HG02610 (cell line): ENCODE measurements around the gene INKA1.

Source experiments
- ATAC-seq: cut with Tn5 transposase; IDR thresholded peaks from one replicate; pipeline ENCODE4 v1.9.1; 2021; ENCODE audit warnings: mild to moderate bottlenecking, moderate library complexity; ENCODE audit not compliant: unreplicated experiment

The INKA1 gene

DNA sequence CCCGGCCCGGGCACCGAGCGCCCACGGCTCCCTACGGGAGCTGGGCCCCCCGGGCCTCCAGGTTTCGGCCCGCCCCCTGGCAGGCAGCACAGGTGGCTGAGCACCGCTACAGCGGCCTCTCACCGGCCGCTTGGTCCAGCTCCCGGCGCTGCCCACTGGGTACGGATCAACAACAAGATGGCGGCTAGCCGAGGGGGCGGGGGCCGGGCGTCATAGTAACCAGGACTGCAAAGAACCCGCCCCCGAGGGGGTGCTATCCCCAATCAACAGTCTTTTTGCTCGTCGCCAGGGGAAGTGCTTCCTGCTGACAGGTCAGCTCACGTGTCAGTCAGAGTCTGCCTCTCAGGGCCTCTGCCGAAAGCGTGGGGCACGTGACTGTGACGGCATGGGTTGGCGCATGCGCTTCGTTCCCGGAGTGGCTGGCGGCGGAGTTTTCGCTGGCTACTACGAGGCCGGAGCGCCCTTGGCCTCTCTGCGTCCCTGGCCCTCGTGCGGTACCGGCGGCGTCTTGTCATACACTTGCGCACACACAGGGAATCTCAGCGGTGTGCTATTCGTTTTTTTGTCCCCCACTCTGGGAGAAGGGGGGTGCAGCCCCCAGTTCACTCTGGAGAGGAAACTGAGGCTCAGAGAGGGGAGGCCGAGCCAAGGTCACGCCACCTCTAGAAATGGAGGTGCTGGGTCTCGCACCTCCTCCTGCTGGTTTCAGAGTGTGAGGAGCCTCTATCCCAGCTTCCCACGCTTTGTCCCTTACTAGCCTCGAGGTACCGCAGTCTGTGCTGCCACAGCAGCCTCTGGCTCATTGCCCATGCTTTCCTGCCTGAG lies 16.5 kb upstream of the INKA1 start, which contains the start of gene IP6K1:
Gene IP6K1, minus strand, starts transcription at position 186 of the 825 bp plus-strand sequence. CDS start 38,502 bp downstream, outside the sequence.
- peak; percentile 99 for ATAC-seq

DNA sequence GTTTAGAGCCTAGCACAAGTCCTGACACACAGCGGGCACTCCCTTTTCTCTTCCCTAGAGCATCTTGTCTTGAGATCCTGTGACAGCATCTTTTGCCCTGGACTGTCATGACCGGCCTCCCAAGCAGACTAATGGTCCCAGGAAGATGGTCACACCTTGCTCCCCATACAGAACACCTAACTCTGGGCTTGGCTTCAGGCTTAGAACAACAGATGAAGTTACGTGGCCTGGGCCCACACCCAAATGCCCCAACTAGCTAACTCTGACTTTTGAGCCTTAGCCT lies 15.9 kb upstream of the INKA1 start:
- no peak for ATAC-seq

DNA sequence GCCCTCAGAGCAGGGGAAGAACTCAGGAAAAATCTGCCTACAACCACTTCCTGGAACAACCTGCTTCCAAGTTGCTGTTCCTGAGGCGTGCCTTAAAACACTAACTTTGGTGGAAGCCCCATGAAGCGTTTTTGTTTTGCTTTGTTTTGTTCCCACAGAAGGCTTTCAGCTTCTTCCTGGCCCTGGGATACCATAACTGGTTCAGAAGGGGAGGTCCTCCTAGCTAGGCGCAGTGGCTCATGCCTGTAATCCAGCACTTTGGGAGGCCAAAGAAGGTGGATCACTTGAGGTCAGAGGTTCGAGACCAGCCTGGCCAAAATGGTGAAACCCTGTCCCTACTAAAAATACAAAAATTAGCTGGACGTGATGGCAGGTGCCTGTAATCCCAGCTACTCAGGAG lies 15.5 kb upstream of the INKA1 start:
- no peak for ATAC-seq

GRCh38 chr3:49788056-49788455 lies 15.0 kb upstream of the INKA1 start:
- ATAC-seq = no peak

DNA sequence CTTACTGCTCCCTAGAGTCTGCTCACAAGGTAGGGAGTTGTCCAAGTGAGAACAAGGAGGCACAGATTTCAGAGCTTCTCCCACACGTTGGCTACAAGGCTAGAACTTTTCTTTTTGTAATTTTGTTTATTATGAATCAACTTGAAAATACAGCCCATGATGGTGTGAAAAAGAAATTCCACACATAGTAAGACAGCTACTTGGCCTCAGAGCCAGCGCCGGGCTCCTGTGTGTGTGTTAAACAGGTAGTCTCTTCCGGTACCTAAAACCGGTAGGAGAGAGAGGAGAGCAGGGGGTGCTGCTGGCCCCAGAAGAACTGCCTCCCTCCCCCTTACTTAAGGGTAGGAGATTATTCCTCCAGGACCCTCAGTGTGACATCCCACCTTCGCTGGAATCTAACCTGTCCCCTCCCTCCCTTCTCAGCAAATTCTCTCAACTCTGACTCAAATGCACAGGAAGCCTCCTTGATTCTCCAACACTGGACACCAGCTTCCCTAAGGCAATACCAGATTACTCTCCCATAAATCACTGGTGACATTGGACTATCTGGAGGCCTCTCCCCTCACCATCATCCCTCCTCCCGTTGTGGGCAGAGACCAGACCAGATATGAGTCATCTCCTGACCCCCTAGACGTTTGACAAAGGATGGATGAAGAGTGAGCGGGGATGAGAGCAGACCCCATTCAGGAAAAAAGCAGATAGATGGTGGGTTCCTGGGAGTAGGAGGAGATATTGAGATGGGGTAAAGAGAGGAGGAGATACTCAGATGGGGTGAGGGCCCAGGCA lies 12.2 kb upstream of the INKA1 start:
- ATAC-seq = no peak

GRCh38 chr3:49791571-49791970 lies 11.5 kb upstream of the INKA1 start:
- ATAC-seq = no peak

GRCh38 chr3:49792371-49793150 lies 10.5 kb upstream of the INKA1 start:
- ATAC-seq = no peak

- no peak for ATAC-seq
These were observed 9.5 kb upstream of the INKA1 start for GRCh38 chr3:49793486-49794085.

DNA sequence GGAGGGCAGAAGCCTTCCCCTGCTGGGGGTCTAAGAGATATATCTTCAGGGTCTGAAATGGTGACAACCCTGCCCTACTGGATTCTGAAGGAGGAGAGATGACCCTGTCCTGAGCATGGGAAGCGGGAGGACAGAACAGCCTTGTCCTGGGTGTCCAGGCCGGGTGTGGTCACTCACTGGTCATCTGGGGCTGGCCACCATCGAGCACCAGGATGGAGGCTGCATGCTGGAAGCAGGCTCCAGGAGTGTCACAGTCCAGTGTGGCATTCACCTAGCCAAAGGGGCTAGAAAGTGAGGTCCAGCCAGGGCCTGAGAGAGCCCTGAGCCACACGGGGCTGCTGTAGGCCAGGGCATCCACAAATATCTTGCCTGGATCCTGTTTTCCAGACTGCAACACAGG lies 8.6 kb upstream of the INKA1 start:
- ATAC-seq = no peak

GRCh38 chr3:49794926-49795905 lies 7.8 kb upstream of the INKA1 start:
- ATAC-seq = no peak

GRCh38 chr3:49799105-49799504 lies 4.0 kb upstream of the INKA1 start:
- ATAC-seq = no peak

DNA sequence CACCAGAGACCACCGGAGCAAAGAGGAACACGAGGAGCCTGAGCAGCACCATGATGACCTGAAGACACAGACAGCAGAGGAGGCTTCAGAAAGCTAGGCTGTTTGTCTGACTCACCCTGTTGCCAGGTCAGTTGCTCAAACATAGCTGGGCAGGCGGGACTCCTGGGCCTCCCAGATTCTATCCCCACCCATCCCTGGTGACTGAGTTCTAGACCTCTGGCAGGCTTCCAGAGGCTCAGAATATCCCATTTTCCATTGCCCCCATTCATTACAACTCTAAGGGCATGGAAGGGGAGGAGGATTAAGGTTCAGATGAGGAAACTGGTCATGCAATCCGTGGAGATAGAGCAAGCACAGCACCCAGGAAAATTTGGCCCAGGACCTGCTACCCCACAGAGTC lies 3.3 kb upstream of the INKA1 start, which contains the start of gene CDHR4:
Gene CDHR4, minus strand, starts transcription at position 113 of the 400 bp plus-strand sequence. Its CDS starts 61 bp downstream, at position 52.
- no peak for ATAC-seq

- ATAC-seq = no peak
These were observed 1.9 kb upstream of the INKA1 start for GRCh38 chr3:49801160-49801559.

GRCh38 chr3:49803465-49804140 lies 542 bp downstream of the INKA1 start:
- ATAC-seq = peak; percentile 6

- ATAC-seq = no peak
These were observed 1.3 kb downstream of the INKA1 start for GRCh38 chr3:49804141-49805041.

DNA sequence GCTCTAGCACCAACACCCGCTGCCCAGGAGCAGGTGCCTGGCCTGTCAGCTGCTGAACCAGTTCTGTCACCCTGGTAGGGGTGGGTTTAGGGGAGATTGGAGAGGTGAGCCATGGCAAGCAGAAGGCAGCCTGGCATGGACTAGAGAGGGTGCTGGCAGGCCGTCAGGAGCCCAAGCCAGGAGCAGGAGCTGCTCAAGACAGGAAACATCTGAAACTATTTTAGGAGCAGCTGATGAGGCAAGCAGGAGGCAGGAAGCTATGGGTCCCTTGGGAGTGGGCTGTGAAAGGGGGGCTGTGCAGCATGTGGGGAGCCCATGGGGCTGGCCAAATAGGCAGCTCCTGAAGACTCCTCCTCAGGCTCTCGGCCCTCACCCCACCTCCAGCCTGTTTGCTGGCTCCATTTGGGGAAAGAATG lies 2.3 kb downstream of the INKA1 start:
- ATAC-seq = no peak

GRCh38 chr3:49805897-49806701 lies 3.0 kb downstream of the INKA1 start:
- ATAC-seq = no peak
